ENCODE data around the gene ERRFI1.
A peak's percentile ranks its signal among the peaks of the same experiment; 100 is the strongest.

Gene ERRFI1

GRCh38 chr1:8025061-8025670 lies 943 bp downstream of the ERRFI1 start:
- Histone ChIP-seq H3K36me3 (replicated peaks in 1 of 2; ENCODE audit: control insufficient read depth in 2 of 2, insufficient read depth in 2 of 2, low read length in 2 of 2) (no peaks in the 10 kb centered on the region), H3K18ac (ENCODE audit: low read length) (peak overlapping the region; percentile 94), H3K27ac (replicated peaks; ENCODE audit: low read length) (no peak overlapping the region), H2BK5ac (ENCODE audit: low read length) (no peak overlapping the region), H2AFZ (ENCODE audit: low read length) (peak overlapping the region; percentile 98), H3K4me1 (ENCODE audit: control insufficient read depth in 2 of 2, insufficient read depth in 1 of 2, low read depth in 1 of 2, low read length in 2 of 2) (peaks cover 19 to 22% of the 10 kb centered on the region in 2 donors), H3K4me2 (ENCODE audit: insufficient read depth, low read length, poor library complexity, severe bottlenecking) (peak overlapping the region; percentile 69), H3K9ac (ENCODE audit: low read depth, low read length, poor library complexity) (no peak overlapping the region), H2BK15ac (ENCODE audit: low read length) (no peak overlapping the region), H3K4ac (ENCODE audit: low read length) (no peak overlapping the region), H2AK5ac (ENCODE audit: low read depth, low read length) (no peak overlapping the region), H4K8ac (ENCODE audit: low read depth, low read length) (no peak overlapping the region), H3K23ac (ENCODE audit: low read depth, low read length, poor library complexity) (peak overlapping the region; percentile 22), H2BK120ac (ENCODE audit: low read depth, low read length) (no peak overlapping the region), H3K14ac (ENCODE audit: low read length) (peak overlapping the region; percentile 85), H3K9me3 (replicated peaks in 1 of 2; ENCODE audit: control insufficient read depth in 2 of 2, insufficient read depth in 1 of 2, low read depth in 1 of 2, low read length in 2 of 2) (no peaks in the 10 kb centered on the region), H3K4me3 (ENCODE audit: low read length in 2 of 2) (peak overlapping the region; percentile 61 to 99), H3K27me3 (ENCODE audit: control insufficient read depth in 3 of 3, insufficient read depth in 3 of 3, low read depth in 1 of 3, low read length in 3 of 3) (peaks cover 0 to 3% (median 0%) of the 10 kb centered on the region in 3 experiments), H4K91ac (ENCODE audit: low read depth, low read length, poor library complexity) (no peak overlapping the region), H3K79me1 (ENCODE audit: low read depth, low read length) (no peaks in the 10 kb centered on the region), H2BK12ac (ENCODE audit: low read length) (no peak overlapping the region)
- DNase-seq (ENCODE audit: low spot score), result no peak
- no CpG with 5 or more reads among the region's 19 CpGs for WGBS, 2 donors (ENCODE audit: extremely low coverage in 2 of 2, insufficient read length in 2 of 2, insufficient replicate concordance in 1 of 2)

DNA sequence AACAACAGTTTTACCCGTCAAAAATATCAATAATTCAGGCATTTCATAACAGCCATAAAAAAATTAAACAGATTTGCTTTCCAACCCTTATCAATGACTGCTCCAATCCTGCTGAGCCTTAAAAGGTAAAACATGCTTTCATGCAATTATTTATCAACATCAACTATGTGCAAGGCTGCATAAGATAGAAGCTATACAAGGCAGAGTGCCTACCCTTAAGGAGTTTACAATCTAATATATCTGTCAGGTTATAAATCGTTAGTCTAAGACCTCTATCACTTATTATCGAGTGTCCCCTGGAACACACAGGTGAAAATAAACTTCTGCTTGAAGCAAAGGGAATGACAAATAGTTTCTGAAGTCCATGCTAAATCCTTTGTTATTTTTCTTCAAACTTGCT lies 1.8 kb downstream of the ERRFI1 start:
- DNase-seq (ENCODE audit: low spot score), result no peak

GRCh38 chr1:8023995-8024313 lies 2.2 kb downstream of the ERRFI1 start:
- WGBS, 2 donors (ENCODE audit: extremely low coverage in 2 of 2, insufficient read length in 2 of 2, insufficient replicate concordance in 1 of 2), result no CpG with 5 or more reads among the region's 1 CpG

More for the DNA sequence above, 1.8 kb downstream of the ERRFI1 start:
- Histone ChIP-seq H4K91ac (ENCODE audit: low read depth, low read length, poor library complexity) (no peak overlapping the region), H3K4me3 (ENCODE audit: low read length in 2 of 2) (peak overlapping the region in 1 of 2 donors; percentile 19), H2BK12ac (ENCODE audit: low read length) (no peak overlapping the region), H3K27ac (replicated peaks; ENCODE audit: low read length) (no peak overlapping the region), H3K4ac (ENCODE audit: low read length) (no peak overlapping the region), H2AK5ac (ENCODE audit: low read depth, low read length) (no peak overlapping the region), H3K9ac (ENCODE audit: low read depth, low read length, poor library complexity) (no peak overlapping the region), H2BK120ac (ENCODE audit: low read depth, low read length) (no peak overlapping the region), H2BK5ac (ENCODE audit: low read length) (no peak overlapping the region), H3K4me2 (ENCODE audit: insufficient read depth, low read length, poor library complexity, severe bottlenecking) (no peak overlapping the region), H3K27me3 (ENCODE audit: control insufficient read depth in 3 of 3, insufficient read depth in 3 of 3, low read depth in 1 of 3, low read length in 3 of 3) (peaks cover 0 to 3% (median 0%) of the 10 kb centered on the region in 3 experiments), H3K36me3 (replicated peaks in 1 of 2; ENCODE audit: control insufficient read depth in 2 of 2, insufficient read depth in 2 of 2, low read length in 2 of 2) (no peaks in the 10 kb centered on the region), H3K23ac (ENCODE audit: low read depth, low read length, poor library complexity) (no peak overlapping the region), H3K14ac (ENCODE audit: low read length) (no peak overlapping the region), H3K9me3 (replicated peaks in 1 of 2; ENCODE audit: control insufficient read depth in 2 of 2, insufficient read depth in 1 of 2, low read depth in 1 of 2, low read length in 2 of 2) (no peaks in the 10 kb centered on the region), H3K4me1 (ENCODE audit: control insufficient read depth in 2 of 2, insufficient read depth in 1 of 2, low read depth in 1 of 2, low read length in 2 of 2) (peaks cover 22 to 27% of the 10 kb centered on the region in 2 donors), H3K79me1 (ENCODE audit: low read depth, low read length) (no peaks in the 10 kb centered on the region), H4K8ac (ENCODE audit: low read depth, low read length) (no peak overlapping the region), H2BK15ac (ENCODE audit: low read length) (no peak overlapping the region), H2AFZ (ENCODE audit: low read length) (no peak overlapping the region), H3K18ac (ENCODE audit: low read length) (no peak overlapping the region)
- no CpG with 5 or more reads among the region's 3 CpGs for WGBS, 2 donors (ENCODE audit: extremely low coverage in 2 of 2, insufficient read length in 2 of 2, insufficient replicate concordance in 1 of 2)

GRCh38 chr1:8023287-8023994 lies 2.7 kb downstream of the ERRFI1 start:
- Histone ChIP-seq H4K8ac (ENCODE audit: low read depth, low read length) (no peak overlapping the region), H3K4me3 (ENCODE audit: low read length in 2 of 2) (no peak overlapping the region), H3K18ac (ENCODE audit: low read length) (no peak overlapping the region), H2AK5ac (ENCODE audit: low read depth, low read length) (no peak overlapping the region), H3K9me3 (replicated peaks in 1 of 2; ENCODE audit: control insufficient read depth in 2 of 2, insufficient read depth in 1 of 2, low read depth in 1 of 2, low read length in 2 of 2) (no peaks in the 10 kb centered on the region), H3K27me3 (ENCODE audit: control insufficient read depth in 3 of 3, insufficient read depth in 3 of 3, low read depth in 1 of 3, low read length in 3 of 3) (peaks cover 0 to 3% (median 0%) of the 10 kb centered on the region in 3 experiments), H2BK120ac (ENCODE audit: low read depth, low read length) (no peak overlapping the region), H3K4me2 (ENCODE audit: insufficient read depth, low read length, poor library complexity, severe bottlenecking) (peak overlapping the region; percentile 19), H2BK5ac (ENCODE audit: low read length) (no peak overlapping the region), H4K91ac (ENCODE audit: low read depth, low read length, poor library complexity) (no peak overlapping the region), H3K23ac (ENCODE audit: low read depth, low read length, poor library complexity) (no peak overlapping the region), H3K36me3 (replicated peaks in 1 of 2; ENCODE audit: control insufficient read depth in 2 of 2, insufficient read depth in 2 of 2, low read length in 2 of 2) (no peaks in the 10 kb centered on the region), H3K27ac (replicated peaks; ENCODE audit: low read length) (no peak overlapping the region), H3K79me1 (ENCODE audit: low read depth, low read length) (no peaks in the 10 kb centered on the region), H3K14ac (ENCODE audit: low read length) (no peak overlapping the region), H2BK15ac (ENCODE audit: low read length) (no peak overlapping the region), H3K4ac (ENCODE audit: low read length) (no peak overlapping the region), H2AFZ (ENCODE audit: low read length) (no peak overlapping the region), H3K4me1 (ENCODE audit: control insufficient read depth in 2 of 2, insufficient read depth in 1 of 2, low read depth in 1 of 2, low read length in 2 of 2) (peaks cover 22 to 33% of the 10 kb centered on the region in 2 donors), H2BK12ac (ENCODE audit: low read length) (no peak overlapping the region), H3K9ac (ENCODE audit: low read depth, low read length, poor library complexity) (no peak overlapping the region)
- no CpG with 5 or more reads among the region's 10 CpGs for WGBS, 2 donors (ENCODE audit: extremely low coverage in 2 of 2, insufficient read length in 2 of 2, insufficient replicate concordance in 1 of 2)
- DNase-seq (ENCODE audit: low spot score), result no peak

More at GRCh38 chr1:8023995-8024313, 2.2 kb downstream of the ERRFI1 start:
- Histone ChIP-seq H2BK5ac (ENCODE audit: low read length) (no peak overlapping the region), H3K9ac (ENCODE audit: low read depth, low read length, poor library complexity) (no peak overlapping the region), H2BK15ac (ENCODE audit: low read length) (no peak overlapping the region), H3K18ac (ENCODE audit: low read length) (no peak overlapping the region), H3K14ac (ENCODE audit: low read length) (no peak overlapping the region), H3K79me1 (ENCODE audit: low read depth, low read length) (no peaks in the 10 kb centered on the region), H2BK12ac (ENCODE audit: low read length) (no peak overlapping the region), H3K36me3 (replicated peaks in 1 of 2; ENCODE audit: control insufficient read depth in 2 of 2, insufficient read depth in 2 of 2, low read length in 2 of 2) (no peaks in the 10 kb centered on the region), H2AK5ac (ENCODE audit: low read depth, low read length) (no peak overlapping the region), H3K27me3 (ENCODE audit: control insufficient read depth in 3 of 3, insufficient read depth in 3 of 3, low read depth in 1 of 3, low read length in 3 of 3) (peaks cover 0 to 3% (median 0%) of the 10 kb centered on the region in 3 experiments), H4K91ac (ENCODE audit: low read depth, low read length, poor library complexity) (no peak overlapping the region), H4K8ac (ENCODE audit: low read depth, low read length) (no peak overlapping the region), H3K9me3 (replicated peaks in 1 of 2; ENCODE audit: control insufficient read depth in 2 of 2, insufficient read depth in 1 of 2, low read depth in 1 of 2, low read length in 2 of 2) (no peaks in the 10 kb centered on the region), H3K23ac (ENCODE audit: low read depth, low read length, poor library complexity) (no peak overlapping the region), H3K4me2 (ENCODE audit: insufficient read depth, low read length, poor library complexity, severe bottlenecking) (no peak overlapping the region), H3K4me3 (ENCODE audit: low read length in 2 of 2) (no peak overlapping the region), H3K27ac (replicated peaks; ENCODE audit: low read length) (no peak overlapping the region), H2AFZ (ENCODE audit: low read length) (no peak overlapping the region), H3K4ac (ENCODE audit: low read length) (no peak overlapping the region), H2BK120ac (ENCODE audit: low read depth, low read length) (no peak overlapping the region), H3K4me1 (ENCODE audit: control insufficient read depth in 2 of 2, insufficient read depth in 1 of 2, low read depth in 1 of 2, low read length in 2 of 2) (peaks cover 22 to 31% of the 10 kb centered on the region in 2 donors)
- no peak for DNase-seq (ENCODE audit: low spot score)
